Fibroblast of the aortic adventitia (primary cell): ENCODE results near the gene WASHC2C. TPM values are rescaled to one million over a fixed set of nuclear protein-coding genes. Genes with fewer than 3 reads are reported as not detected.
A peak's percentile ranks its signal among the peaks of the same experiment; 100 is the strongest.
"Not testable (repeated sequence)": the region's sequence is repeated elsewhere in the genome, so short reads cannot be mapped to it uniquely, and the experiment has no call there.

Experiments
- DNase-seq: peaks from one replicate; pipeline ENCODE4 v3.0.0-alpha.2; 2010; ENCODE audit warnings: low read depth
- H3K4me3 ChIP-seq: 2 replicates; pipeline ENCODE4 v1.5.1; 2011; ENCODE audit warnings: low read depth, mild to moderate bottlenecking, control low read depth, low read length, moderate library complexity
- total RNA-seq: library from RNA; depleted of rRNA; stranded (reverse); fragments of >200 nt; gene quantifications from 2 replicates; pipeline ENCODE4 v1.2.3, GENCODE V29; 2012; ENCODE audit warnings: low replicate concordance
- TF ChIP-seq, protein P1 (sequence below): IDR thresholded peaks from 2 replicates; pipeline ENCODE4 v1.5.1; 2011; ENCODE audit warnings: mild to moderate bottlenecking, low read length, control low read depth, inconsistent platforms; ENCODE audit not compliant: insufficient read depth

Gene WASHC2C
- total RNA-seq, 1 donor, result 26.7 TPM

- DNase-seq, H3K4me3 ChIP-seq: not testable (repeated sequence)
These were observed 34.6 kb downstream of the WASHC2C start for GRCh38 chr10:45761622-45762021.

DNA sequence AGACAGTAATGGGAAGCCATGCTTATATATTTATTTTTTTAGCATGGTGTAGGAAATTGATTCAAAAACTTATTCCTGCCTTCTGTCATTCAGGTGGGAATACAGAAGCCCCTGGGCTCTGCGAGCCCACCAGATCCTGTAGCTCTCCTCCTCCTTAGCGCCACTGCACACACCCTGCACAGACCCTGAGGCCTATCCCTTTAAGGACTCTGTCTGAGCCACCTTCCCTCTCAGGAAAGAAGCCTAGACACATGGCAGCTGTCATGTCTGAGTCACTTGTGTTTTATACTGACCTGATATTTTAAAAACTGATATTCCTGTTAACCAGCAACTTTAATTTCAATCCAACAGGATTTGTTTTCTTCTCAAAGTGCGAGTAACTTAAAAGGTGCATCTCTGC is 36.0 kb downstream of the WASHC2C start:
- not testable (repeated sequence) for H3K4me3 ChIP-seq, DNase-seq

- H3K4me3 ChIP-seq, DNase-seq: not testable (repeated sequence)
These were observed 41.3 kb downstream of the WASHC2C start for GRCh38 chr10:45768334-45768733.

DNA sequence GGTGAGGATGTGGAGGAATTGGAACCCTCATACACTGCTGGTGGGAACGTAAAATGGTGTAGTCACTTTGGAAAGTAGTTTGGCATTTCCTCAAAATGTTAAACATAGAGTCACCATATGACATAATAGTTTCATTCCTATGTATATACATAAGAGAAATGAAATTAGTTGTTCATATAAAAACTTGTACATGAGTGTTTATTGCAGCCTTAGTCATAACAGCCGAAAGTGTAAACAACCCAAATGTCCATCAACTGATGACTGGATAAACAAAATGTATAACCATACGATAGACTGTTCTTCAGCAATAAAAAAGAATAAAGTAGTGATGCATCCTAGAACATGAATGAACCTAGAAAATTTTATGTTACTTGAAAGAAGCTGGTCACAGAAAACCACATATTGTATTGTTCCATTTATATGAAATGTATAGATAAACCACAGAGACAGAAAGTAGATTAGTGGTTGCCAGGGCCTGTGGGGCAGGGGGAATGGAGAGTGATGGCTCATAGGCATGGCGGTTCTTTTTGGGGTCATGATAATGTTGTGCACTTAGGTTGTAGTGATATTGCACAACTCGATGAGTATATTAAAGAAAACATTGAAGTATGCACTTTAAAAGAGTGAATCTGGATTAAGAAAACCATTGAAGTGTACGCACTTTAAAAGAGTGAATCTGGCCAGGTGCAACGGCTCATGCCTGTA is 44.8 kb downstream of the WASHC2C start:
- not testable (repeated sequence) for DNase-seq, H3K4me3 ChIP-seq

DNA sequence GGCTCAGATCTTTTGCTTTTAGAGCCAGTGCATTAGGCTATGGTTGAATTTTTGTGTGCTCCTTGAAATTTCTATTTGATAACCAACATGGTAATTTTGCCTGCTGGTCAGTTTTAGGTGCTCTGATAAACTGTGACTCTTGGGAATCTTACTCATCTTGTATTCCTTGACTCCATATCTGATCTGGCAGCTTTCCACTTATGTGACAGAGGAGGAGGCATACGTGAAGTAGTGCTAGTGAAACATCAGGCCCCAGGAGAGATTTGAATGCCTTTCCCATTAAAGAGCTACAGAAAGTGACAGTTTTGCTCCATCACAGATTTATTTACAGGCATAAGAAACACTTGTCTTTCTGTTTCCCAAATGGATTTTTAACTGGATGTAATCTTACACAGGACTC is 59.2 kb downstream of the WASHC2C start:
- DNase-seq, H3K4me3 ChIP-seq: not testable (repeated sequence)

DNA sequence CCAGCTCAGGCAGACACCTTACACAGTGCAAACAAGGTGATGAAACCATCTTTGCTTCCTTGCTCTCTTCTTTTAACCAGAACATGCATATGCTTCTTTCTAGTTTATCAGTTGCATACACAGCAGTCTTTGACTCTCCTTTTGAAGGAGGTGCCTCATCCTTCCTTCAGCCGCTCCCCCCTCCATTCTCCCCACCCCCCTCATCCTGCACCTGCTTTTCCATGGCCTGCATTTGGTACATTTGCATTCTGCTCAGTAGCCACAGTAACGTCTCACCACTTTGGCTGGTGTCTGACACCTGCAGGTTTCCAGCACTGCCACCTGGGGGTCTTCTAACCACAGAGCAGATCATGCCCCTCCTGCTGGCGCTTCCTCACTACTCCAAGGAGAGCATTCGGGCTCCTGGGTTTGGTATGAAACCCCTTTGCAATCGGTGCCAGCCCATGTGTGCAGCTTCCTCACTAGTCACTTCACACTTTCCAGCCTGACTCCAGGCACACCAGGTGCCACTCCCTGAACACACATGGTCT is 60.2 kb downstream of the WASHC2C start:
- not testable (repeated sequence) for DNase-seq, H3K4me3 ChIP-seq

- DNase-seq, H3K4me3 ChIP-seq: not testable (repeated sequence)
These were observed 62.9 kb downstream of the WASHC2C start for GRCh38 chr10:45789991-45790390.

- not testable (repeated sequence) for DNase-seq, H3K4me3 ChIP-seq
These were observed 63.8 kb downstream of the WASHC2C start for GRCh38 chr10:45790694-45791426.

GRCh38 chr10:45794761-45795160 is 67.7 kb downstream of the WASHC2C start:
- DNase-seq, H3K4me3 ChIP-seq: not testable (repeated sequence)

- DNase-seq, result peak; percentile 11
- not testable (repeated sequence) for H3K4me3 ChIP-seq
These were observed 76.3 kb downstream of the WASHC2C start for GRCh38 chr10:45803060-45804010.

GRCh38 chr10:45804996-45805395 is 77.9 kb downstream of the WASHC2C start:
- not testable (repeated sequence) for H3K4me3 ChIP-seq, DNase-seq

DNA sequence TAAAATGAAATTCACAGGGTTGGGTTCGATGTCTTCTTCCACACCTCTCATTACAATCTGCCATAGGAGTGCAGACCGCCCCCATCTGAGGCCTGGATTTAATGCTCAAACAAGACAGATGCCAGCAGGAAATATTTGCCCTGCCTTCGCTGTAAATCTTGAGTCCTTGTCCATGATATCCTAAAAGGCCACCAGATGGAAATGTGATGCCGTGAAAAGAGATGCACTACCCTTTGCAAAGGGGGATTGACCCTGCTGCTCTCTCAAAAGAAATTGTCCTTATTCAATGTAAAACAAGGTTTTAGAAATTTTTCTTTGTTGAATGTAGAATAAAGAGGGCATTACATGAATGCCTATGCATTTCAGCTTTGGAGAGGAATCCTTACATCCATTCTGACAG is 82.8 kb downstream of the WASHC2C start:
- TF ChIP-seq, protein P1, sequence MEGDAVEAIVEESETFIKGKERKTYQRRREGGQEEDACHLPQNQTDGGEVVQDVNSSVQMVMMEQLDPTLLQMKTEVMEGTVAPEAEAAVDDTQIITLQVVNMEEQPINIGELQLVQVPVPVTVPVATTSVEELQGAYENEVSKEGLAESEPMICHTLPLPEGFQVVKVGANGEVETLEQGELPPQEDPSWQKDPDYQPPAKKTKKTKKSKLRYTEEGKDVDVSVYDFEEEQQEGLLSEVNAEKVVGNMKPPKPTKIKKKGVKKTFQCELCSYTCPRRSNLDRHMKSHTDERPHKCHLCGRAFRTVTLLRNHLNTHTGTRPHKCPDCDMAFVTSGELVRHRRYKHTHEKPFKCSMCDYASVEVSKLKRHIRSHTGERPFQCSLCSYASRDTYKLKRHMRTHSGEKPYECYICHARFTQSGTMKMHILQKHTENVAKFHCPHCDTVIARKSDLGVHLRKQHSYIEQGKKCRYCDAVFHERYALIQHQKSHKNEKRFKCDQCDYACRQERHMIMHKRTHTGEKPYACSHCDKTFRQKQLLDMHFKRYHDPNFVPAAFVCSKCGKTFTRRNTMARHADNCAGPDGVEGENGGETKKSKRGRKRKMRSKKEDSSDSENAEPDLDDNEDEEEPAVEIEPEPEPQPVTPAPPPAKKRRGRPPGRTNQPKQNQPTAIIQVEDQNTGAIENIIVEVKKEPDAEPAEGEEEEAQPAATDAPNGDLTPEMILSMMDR, result peak; percentile 47
- no peak overlapping the region for H3K4me3 ChIP-seq
- peak; percentile 67 for DNase-seq
